RCC 7860 (cell line): ENCODE measurements around the gene ETAA1.

ENCODE experiments used
- DNase-seq: peaks from one replicate; pipeline ENCODE4 v3.0.0-alpha.2; 2015; ENCODE audit warnings: low spot score
- FAIRE-seq: peaks from 2 replicates; lab custom pipeline; 2012; peaks lifted over from hg19 to GRCh38; lab: Jason Lieb, UNC

The ETAA1 gene

DNA sequence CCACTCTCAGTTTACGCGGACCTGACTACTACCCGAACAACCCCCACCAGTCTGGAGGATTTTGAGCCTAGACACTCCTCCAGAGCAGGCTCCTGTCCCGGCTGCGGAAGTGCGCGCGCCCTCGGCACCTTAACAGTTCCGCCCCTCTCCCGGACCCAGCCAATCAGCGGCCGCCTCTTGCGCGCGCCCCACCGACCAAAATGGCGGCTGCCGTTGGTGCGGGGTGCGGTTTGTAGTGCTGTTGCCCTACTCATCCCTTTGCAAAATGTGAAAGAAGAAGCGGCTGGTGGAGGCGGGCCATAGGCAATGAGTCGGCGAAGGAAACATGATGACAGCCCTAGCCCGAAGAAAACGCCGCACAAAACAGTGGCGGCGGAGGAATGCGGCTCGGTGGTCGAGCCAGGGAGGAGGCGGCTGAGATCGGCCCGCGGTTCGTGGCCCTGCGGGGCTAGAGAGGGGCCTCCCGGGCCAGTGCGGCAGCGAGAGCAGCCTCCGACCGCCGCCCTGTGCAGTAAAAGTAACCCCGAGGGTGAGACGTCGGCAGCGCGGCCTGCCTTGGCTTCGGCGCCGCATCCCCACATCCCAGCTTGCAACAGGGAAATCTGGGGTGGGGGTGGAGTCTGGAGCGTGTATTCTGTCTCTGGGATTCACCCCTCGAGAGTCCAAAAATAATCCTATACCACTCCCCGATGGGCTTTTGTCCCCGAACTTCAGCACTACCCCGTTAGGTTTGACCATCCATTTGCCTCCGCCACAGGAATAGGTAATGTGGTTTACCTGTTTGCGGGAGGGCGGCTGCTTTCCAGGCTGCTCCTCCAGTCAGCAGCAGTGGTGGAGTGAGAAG, at the start of gene ETAA1:
TSS of gene ETAA1 (plus strand) at position 191 of the 844 bp plus-strand sequence. CDS start at position 307, 116 bp downstream.
- FAIRE-seq (peak; percentile 88), DNase-seq (peak; percentile 75)

DNA sequence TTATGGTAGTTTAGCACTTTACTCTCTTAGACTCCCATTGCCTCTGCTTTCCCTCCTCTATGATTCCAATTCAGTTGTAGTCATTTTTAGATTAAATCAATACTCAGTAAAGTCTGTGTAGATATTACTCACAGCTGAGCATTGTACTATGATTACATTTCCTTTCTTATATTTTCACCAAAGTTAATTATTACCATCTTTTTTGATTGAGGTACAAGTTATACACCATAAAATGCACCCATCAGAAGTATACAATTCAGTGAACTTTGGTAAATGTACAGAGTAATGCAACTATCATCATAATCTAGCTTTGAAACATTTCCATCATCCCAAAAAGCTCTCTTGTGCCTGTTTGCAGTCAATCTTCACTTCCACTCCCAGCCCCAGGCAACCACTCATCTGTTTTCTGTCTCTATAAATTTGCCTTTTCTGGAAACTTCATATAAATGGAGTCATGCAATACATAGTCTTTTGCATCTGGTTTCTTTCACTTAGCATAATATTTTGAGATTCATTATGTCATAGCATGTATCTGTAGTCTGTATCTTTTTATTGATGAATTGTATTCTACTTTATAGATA, 30.2 kb upstream of the ETAA1 start:
- DNase-seq (no peak), FAIRE-seq (no peak)

DNA sequence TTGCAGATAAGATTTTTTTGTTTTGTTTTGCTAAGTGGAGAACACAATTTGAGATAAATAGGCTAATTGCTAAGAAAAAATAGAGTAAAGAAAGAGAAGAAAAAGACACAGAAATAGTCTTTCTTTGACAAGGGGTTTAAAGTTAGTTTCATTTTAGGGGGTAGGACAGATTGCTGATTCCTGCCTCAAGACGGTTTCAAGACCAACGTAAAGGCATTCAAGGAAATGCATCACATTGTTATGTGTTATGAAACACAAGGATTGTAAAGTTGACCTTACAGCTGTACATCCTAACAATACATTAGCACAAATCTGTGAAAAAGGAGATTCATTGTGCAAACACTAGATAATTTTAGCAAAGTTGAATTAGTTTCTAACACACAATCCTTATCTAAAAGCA, 22.7 kb upstream of the ETAA1 start:
- FAIRE-seq (no peak), DNase-seq (no peak)

DNA sequence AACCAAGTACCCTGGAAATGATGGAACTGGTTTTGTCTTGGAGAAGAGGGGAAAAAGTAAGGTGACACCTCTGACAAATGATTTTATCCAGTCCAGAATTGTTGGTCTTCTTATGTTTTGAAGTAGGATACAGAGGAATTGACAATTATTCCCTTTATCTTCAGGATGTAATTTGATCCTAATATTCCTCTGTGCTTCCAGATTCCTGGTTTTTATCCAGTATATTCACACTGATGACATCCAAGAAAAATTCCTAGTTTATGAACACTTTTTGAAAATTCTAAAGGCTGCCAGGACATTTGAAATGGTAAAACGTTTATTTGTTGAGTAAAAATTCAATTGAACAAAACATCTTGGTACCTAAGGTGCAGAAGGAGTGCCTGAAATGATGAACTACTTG, 22.2 kb upstream of the ETAA1 start:
- DNase-seq, result no peak
- no peak for FAIRE-seq

- FAIRE-seq (peak; percentile 58), DNase-seq (no peak)
These were observed 18.6 kb upstream of the ETAA1 start for GRCh38 chr2:67378555-67378954.

GRCh38 chr2:67379048-67379447, 18.1 kb upstream of the ETAA1 start:
- DNase-seq, result no peak
- FAIRE-seq, result no peak

GRCh38 chr2:67384123-67384822, 12.9 kb upstream of the ETAA1 start:
- no peak for FAIRE-seq
- no peak for DNase-seq

- DNase-seq (no peak), FAIRE-seq (no peak)
These were observed 8.5 kb upstream of the ETAA1 start for GRCh38 chr2:67388680-67389079.

DNA sequence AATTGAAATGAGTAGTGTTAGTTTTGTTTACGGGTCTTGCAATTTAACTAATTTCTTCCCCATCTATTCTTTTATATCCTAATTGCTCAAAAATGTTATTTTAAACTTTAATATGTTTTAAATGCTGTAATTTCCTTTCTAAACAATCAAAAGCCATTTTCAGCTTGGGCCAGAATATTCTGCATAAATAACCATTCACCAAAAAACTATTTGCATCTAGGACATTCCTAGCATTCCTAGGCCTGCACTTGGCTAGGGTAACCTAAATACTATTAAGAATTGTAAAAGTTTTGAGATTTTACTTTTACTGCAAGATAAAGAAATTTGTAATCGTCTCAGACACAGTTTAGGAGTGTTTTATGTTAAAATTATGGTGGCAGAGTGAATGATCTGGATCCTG, 7.8 kb upstream of the ETAA1 start:
- no peak for FAIRE-seq
- DNase-seq, result no peak

DNA sequence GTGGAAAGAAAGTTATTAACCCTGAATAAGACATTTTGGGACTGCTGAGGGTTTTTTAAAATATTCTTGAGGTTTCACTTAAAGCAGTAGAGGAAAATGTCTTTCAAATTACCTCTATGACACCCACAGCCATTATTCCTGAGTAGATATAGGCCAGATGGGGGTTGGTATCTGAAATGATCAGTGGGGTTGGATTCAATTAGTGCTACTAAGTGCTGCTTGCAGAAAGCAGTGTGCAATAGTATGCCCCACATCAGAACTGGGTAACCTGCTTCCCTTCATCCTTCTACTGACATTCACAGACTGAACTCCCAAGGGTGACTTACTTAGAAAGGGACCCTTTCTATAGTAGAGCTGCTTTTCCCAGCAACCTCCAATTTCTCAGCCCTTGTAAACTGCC, 7.3 kb upstream of the ETAA1 start:
- DNase-seq, result no peak
- FAIRE-seq, result no peak

- no peak for FAIRE-seq
- no peak for DNase-seq
These were observed 3.9 kb upstream of the ETAA1 start for GRCh38 chr2:67393237-67393636.

DNA sequence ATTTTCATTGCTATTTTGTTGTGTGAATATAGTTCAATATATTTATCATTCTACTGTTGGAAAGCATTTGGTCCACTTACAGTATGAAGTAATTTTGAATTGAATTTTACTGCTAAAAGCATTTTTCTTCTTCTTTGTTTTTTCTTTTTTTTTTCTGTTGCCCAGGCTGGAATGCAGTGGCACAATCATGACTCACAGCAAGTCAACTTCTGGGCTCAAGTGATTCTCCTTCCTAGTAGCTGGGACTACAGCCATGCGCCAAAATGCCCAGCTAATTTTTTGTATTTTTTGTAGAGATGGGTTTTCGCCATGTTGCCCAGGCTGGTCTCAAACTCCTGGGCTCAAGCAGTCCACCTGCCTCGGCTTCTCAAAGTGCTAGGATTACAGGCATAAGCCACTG, 2.4 kb upstream of the ETAA1 start:
- no peak for DNase-seq
- FAIRE-seq, result no peak

DNA sequence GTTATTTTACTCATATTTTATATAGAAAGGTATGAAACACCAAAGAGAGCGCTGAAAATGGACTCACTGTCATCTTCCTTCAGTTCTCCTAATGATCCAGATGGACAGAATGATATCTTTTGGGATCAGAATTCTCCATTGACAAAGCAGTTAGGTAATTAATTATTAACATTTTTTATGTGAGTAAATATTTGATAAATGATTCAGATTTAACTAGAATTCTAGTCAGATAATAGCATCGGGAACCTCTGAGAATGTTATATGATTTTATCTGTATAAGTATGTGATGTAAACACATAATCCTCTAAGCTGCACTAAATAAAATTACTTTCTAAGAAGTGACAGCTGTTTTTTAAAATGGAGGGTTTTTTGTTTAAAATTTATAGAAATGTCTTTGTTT, 2.0 kb downstream of the ETAA1 start:
- no peak for DNase-seq
- peak; percentile 37 for FAIRE-seq

DNA sequence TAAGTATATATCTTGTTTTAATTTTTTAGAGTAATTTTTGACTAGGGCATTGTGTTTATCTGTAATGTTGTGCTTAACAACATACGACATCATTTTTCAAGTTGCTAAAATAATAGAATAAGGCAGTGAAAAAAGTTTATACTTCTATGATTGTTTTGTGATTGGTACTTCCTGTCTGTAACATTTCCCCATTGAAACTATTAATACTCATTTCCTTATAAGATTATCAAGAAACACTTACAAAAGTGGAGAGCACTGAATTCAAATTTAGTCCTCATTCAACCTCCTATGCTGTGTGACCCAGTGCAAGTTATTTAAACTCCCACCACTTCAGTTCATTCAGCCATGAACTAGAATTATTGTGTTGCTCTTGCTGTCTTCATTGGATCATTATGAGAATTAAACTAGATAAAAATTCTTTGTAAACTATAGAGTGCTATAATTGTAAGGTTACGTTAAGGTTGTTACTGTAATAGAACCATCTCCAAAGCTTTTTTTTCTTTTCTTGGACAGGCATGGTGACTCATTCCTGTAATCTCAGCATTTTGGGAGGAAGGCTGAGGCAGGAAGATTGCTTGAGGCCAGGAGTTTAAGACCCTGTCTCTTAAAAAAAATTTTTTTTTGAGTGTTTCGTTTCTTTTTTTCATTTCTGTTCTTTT, 2.8 kb downstream of the ETAA1 start:
- DNase-seq, result no peak

DNA sequence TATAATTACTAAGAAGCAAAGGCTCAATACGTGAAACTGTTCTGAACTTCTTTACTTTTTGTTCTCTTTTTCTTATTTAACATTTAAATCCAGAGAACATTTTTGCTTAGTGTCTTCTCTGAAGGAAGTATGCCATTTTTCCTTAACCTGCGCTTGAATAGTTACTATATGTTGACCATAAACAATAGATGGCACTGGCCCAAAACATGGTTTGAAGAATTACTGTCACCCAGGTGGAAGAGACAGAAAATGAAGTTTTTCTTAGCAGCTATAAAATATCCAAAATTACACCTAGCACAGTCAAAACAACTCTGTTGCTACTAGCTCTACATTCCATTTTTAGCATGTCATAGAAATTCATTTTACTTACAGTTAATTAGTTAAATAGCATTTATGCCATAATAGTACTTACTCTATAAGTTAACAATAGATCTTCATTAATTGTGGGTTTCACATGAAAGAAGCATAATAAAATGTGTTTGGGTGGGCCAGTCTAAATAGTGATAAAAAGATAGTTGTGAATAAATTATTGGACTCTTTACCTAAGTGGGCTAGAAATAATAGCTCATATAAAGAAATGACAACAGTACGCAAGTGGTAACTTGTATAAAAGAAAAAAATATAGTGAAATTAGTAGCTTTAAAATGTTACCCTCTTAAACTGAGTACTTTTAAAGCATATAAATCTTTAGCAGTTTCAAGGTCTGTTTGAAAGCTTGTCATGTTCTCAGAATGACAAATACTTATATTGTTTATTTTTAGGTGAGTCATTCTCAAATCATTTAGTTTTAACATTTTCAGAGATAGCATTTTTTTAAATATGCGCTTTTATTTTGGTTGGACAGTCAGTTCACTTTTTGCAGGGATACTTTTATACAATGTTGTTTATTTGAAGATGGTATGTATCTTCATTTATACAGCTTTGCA, 3.7 kb downstream of the ETAA1 start:
- DNase-seq (no peak), FAIRE-seq (peak; percentile 15)

More for the DNA sequence above, 2.8 kb downstream of the ETAA1 start:
- peak; percentile 60 for FAIRE-seq

- no peak for FAIRE-seq
These were observed 11.2 kb downstream of the ETAA1 start for GRCh38 chr2:67408346-67408745.

GRCh38 chr2:67412424-67412823, 15.3 kb downstream of the ETAA1 start:
- FAIRE-seq (no peak), DNase-seq (no peak)

More at GRCh38 chr2:67408346-67408745, 11.2 kb downstream of the ETAA1 start:
- no peak for DNase-seq

GRCh38 chr2:67414867-67415266, 17.7 kb downstream of the ETAA1 start:
- FAIRE-seq, result no peak
- DNase-seq, result no peak

GRCh38 chr2:67416136-67416535, 19.0 kb downstream of the ETAA1 start:
- FAIRE-seq, result no peak

GRCh38 chr2:67423489-67423888, 26.4 kb downstream of the ETAA1 start:
- no peak for FAIRE-seq
- no peak for DNase-seq

More at GRCh38 chr2:67416136-67416535, 19.0 kb downstream of the ETAA1 start:
- no peak for DNase-seq
